GM12864 (cell line): ENCODE data around the gene FAM13A.

Experiments
- DNase-seq: peaks from one replicate; pipeline ENCODE4 v3.0.0-alpha.2; 2011; ENCODE audit warnings: low read depth
- H3K4me3 ChIP-seq: 2 replicates; pipeline ENCODE4 v1.5.1; 2011; ENCODE audit warnings: mild to moderate bottlenecking, low read depth, low read length, control low read depth
- TF ChIP-seq, protein P1 (sequence below): IDR thresholded peaks from 2 replicates; pipeline ENCODE4 v1.5.1; 2011; ENCODE audit warnings: low read depth, mild to moderate bottlenecking, moderate library complexity, low read length, control low read depth, inconsistent platforms; ENCODE audit errors: missing control alignments

The FAM13A gene

DNA sequence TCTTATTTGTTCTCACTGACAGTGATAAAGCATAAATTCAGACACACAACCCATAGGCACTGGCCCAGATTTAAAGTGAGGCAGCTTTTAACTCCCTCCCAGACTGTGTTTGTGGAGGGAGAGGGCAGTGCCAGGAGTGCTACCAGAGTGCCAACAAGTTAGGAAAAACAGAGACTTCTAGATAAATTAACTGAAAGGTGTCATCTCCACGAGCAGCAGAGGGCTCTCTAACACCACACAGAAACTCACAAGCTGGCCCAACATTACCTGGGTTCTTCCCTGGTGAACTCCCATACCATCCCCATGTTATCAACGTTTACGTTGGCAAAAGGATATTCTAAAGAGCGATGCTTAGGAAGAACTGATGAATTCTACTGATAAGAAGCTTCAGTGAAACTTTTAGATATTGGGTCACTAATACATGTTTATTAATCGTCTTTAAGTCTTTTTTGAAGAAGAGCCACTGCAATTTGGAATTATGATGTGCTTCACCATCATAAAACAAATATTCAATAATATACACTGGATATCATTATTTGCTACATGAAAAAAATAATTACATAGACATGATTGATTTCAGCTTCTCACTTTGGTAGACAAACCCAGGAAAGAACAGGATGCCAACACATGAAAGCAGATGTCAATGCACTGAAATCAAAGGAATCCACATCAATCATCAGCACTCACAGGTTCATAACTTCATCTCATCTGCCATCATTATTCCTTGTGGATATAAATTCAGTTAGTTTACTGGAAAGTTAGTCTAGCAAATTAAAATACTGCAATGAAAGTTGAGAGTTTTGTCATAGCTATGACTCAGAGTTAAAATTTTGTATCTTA, 238.1 kb downstream of the FAM13A start:
- no peak overlapping the region for H3K4me3 ChIP-seq
- TF ChIP-seq, protein P1, sequence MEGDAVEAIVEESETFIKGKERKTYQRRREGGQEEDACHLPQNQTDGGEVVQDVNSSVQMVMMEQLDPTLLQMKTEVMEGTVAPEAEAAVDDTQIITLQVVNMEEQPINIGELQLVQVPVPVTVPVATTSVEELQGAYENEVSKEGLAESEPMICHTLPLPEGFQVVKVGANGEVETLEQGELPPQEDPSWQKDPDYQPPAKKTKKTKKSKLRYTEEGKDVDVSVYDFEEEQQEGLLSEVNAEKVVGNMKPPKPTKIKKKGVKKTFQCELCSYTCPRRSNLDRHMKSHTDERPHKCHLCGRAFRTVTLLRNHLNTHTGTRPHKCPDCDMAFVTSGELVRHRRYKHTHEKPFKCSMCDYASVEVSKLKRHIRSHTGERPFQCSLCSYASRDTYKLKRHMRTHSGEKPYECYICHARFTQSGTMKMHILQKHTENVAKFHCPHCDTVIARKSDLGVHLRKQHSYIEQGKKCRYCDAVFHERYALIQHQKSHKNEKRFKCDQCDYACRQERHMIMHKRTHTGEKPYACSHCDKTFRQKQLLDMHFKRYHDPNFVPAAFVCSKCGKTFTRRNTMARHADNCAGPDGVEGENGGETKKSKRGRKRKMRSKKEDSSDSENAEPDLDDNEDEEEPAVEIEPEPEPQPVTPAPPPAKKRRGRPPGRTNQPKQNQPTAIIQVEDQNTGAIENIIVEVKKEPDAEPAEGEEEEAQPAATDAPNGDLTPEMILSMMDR: peak; percentile 59
- DNase-seq: no peak

DNA sequence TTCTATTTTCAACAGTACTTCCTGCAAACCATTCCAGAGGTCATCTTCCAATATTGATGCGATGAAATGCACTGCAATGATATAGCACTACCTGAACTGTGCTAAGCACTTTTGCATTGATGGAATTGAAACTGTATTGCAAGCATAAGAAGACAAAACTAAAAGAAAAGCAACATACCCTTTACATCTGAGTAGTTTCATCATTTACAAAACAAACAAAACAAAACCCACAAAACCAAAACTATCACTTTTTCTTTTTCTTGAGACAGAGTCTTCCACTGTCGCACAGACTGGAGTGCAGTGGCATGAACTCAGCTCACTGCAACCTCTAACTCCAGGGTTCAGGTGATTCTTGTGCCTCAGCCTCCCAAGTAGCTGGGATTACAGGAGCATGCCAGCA, 239.2 kb downstream of the FAM13A start:
- no peak overlapping the region for H3K4me3 ChIP-seq
- no peak for DNase-seq
- TF ChIP-seq, protein P1: no peak

DNA sequence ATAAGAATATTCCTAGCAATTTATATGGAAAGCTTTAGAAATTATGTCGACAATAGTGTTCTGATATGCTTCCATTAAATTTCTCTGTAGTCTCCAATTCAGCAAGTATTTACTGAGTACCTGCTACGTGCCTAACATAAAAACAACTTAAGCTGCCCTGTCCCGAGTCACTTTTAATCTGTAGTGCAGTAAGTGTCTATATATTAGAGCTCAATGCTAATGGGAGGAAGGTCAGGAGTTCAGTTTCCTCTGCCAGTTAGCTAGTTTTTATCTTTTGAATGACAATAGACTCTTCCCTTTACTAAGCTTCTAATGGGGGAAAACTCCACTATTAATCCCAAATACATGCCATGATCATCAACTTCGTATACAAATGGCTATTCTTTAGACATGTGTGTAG, 240.6 kb downstream of the FAM13A start:
- no peak for DNase-seq
- TF ChIP-seq, protein P1: no peak
- no peak overlapping the region for H3K4me3 ChIP-seq

DNA sequence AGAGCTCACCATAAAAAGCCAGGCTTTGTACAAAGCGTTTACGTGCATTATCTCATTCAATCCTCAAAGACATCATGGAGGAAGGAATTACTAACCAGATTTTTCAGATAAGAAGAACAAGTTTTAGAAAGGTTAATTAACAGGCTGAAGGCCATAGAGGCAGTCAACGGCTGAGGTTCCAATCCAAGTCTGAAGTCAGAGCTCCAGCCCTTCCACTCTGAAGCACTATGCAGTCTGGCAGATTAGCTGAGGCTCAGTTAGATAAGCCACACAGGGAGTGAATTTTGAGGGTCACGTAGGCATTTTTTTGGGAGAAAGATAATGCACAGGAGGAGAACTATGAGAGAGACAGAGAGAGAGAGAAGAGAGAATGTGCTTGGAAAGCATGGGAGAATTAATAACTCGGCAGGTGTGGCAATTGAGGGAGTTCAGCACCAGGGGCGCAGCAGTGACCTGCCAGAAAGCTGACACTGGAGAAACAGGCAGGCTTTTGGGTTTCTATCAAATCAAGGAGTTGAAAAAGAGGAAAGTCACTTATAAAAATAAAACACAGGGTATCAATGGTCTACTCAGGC, 242.9 kb downstream of the FAM13A start:
- TF ChIP-seq, protein P1: peak; percentile 29

DNA sequence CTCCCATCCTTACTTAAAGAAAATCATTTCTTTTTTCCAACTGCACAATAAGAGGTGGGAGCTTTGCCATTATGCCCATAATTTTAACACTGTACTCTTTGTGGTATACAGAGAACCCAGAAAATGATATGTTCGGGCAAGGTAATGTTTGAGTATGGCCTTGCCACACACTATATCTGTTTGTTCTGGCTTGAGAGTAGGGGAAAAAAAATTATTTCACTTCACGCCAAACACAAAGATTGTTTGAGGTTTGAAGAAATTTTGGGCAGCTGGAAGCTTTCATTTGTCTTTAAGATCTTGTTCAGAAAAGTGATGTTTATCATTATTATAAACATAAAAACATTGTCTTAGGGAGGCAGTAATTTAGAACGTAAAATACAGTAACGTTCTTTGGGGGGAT, 244.0 kb downstream of the FAM13A start:
- TF ChIP-seq, protein P1: no peak
- no peak for DNase-seq
- H3K4me3 ChIP-seq: no peak overlapping the region

More for the DNA sequence above, 242.9 kb downstream of the FAM13A start:
- no peak overlapping the region for H3K4me3 ChIP-seq
- DNase-seq: no peak

DNA sequence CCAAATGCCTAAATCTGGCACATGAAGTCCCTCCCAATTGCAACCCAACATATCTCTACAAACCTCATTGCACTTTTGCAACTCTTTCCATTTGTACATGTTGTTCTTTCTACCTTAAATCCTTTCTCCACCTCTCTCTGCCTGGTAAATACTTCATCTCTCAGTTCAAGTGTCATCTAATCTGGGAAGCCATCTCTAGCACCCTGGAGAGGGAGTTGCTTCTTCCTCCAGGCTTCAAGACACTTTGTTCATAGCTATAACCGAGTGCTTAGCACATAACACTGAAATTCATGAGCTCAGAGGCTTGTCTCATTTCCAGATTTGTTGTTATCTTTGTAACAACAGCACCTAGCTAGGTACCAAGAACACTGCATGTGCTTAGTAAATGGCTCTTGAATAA, 244.6 kb downstream of the FAM13A start:
- no peak overlapping the region for H3K4me3 ChIP-seq
- TF ChIP-seq, protein P1: no peak
- DNase-seq: no peak
